Osteocyte (in vitro differentiated cells): ENCODE results near the gene MYO1D. TPM values are rescaled to one million over a fixed set of nuclear protein-coding genes. Genes with fewer than 3 reads are reported as not detected.

ENCODE experiments used
- DNase-seq: peaks from one replicate; pipeline ENCODE4 v3.0.0; 2021; ENCODE audit warnings: mixed read lengths; ENCODE audit not compliant: unreplicated experiment; ENCODE audit errors: extremely low spot score
- H3K27ac Mint-ChIP-seq: one replicate; pipeline ENCODE4 v1.8.0; 2021; ENCODE audit warnings: mild to moderate bottlenecking, mixed read lengths; ENCODE audit not compliant: unreplicated experiment
- H3K27me3 Mint-ChIP-seq: one replicate; pipeline ENCODE4 v1.8.0; 2021; ENCODE audit warnings: mixed read lengths; ENCODE audit not compliant: unreplicated experiment
- H3K36me3 Mint-ChIP-seq: one replicate; pipeline ENCODE4 v1.8.0; 2021; ENCODE audit warnings: mixed read lengths; ENCODE audit not compliant: unreplicated experiment
- H3K4me1 Mint-ChIP-seq: one replicate; pipeline ENCODE4 v1.8.0; 2021; ENCODE audit warnings: mixed read lengths; ENCODE audit not compliant: unreplicated experiment
- H3K4me3 Mint-ChIP-seq: one replicate; pipeline ENCODE4 v1.8.0; 2021; ENCODE audit warnings: mild to moderate bottlenecking, moderate library complexity, mixed read lengths; ENCODE audit not compliant: unreplicated experiment
- H3K9me3 Mint-ChIP-seq: one replicate; pipeline ENCODE4 v1.8.0; 2021; ENCODE audit warnings: mixed read lengths; ENCODE audit not compliant: unreplicated experiment
- CTCF ChIP-seq: fragments of 200-600 bp; sonication (generic); IDR thresholded peaks from 2 replicates; pipeline ENCODE4 v1.5.0; 2021; ENCODE audit warnings: antibody characterized with exemption, mild to moderate bottlenecking, moderate library complexity
- total RNA-seq: library from RNA; stranded (reverse); gene quantifications from 2 replicates; pipeline ENCODE4 v1.2.1, GENCODE V29; 2021

The MYO1D gene
- total RNA-seq, 1 donor from 2014 or later: 19.1 TPM

- Mint-ChIP-seq H3K36me3 (no peaks in the 10 kb centered on the region), H3K4me3 (no peak overlapping the region), H3K4me1 (peaks cover 12% of the 10 kb centered on the region), H3K27ac (no peak overlapping the region), H3K27me3 (peaks cover 21% of the 10 kb centered on the region), H3K9me3 (no peaks in the 10 kb centered on the region)
- TF ChIP-seq CTCF: no peak
- no peak for DNase-seq
Observed at GRCh38 chr17:32880671-32881453, 3.9 kb upstream of the MYO1D start.

- DNase-seq: no peak
- TF ChIP-seq CTCF: no peak
- Mint-ChIP-seq H3K4me3 (no peak overlapping the region), H3K9me3 (no peaks in the 10 kb centered on the region), H3K27me3 (peaks cover 15% of the 10 kb centered on the region), H3K36me3 (no peaks in the 10 kb centered on the region), H3K4me1 (peaks cover 14% of the 10 kb centered on the region), H3K27ac (no peak overlapping the region)
Observed at GRCh38 chr17:32879134-32879533, 2.2 kb upstream of the MYO1D start.

- Mint-ChIP-seq H3K9me3 (no peaks in the 10 kb centered on the region), H3K4me1 (peaks cover 14% of the 10 kb centered on the region), H3K4me3 (peak overlapping the region; percentile 79), H3K36me3 (no peaks in the 10 kb centered on the region), H3K27me3 (peaks cover 13% of the 10 kb centered on the region), H3K27ac (no peak overlapping the region)
- no peak for TF ChIP-seq CTCF
- DNase-seq: no peak
Observed at GRCh38 chr17:32878211-32878610, 1.3 kb upstream of the MYO1D start.

- no peaks in the 10 kb centered on the region for H3K9me3 Mint-ChIP-seq
- no peak overlapping the region for H3K27ac Mint-ChIP-seq
- peak; percentile 97 for DNase-seq
- peak; percentile 86 for TF ChIP-seq CTCF
- H3K4me3 Mint-ChIP-seq: peak overlapping the region; percentile 79
- H3K4me1 Mint-ChIP-seq: peaks cover 14% of the 10 kb centered on the region
- peaks cover 11% of the 10 kb centered on the region for H3K27me3 Mint-ChIP-seq
- no peaks in the 10 kb centered on the region for H3K36me3 Mint-ChIP-seq
Observed at GRCh38 chr17:32877164-32877764, 340 bp upstream of the MYO1D start.

- Mint-ChIP-seq H3K4me3 (peak overlapping the region; percentile 89), H3K27ac (peak overlapping the region; percentile 78), H3K9me3 (no peaks in the 10 kb centered on the region), H3K4me1 (peaks cover 16% of the 10 kb centered on the region), H3K36me3 (no peaks in the 10 kb centered on the region), H3K27me3 (peaks cover 8% of the 10 kb centered on the region)
- TF ChIP-seq CTCF: no peak
- DNase-seq: no peak
Observed at GRCh38 chr17:32875923-32876416, 954 bp downstream of the MYO1D start.
